ENCODE results near the gene WFDC5. TPM values are rescaled to one million over a fixed set of nuclear protein-coding genes. Genes with fewer than 3 reads are reported as not detected.
"Not testable (repeated sequence)": the region's sequence is repeated elsewhere in the genome, so short reads cannot be mapped to it uniquely, and the experiment has no call there.

WFDC5 gene
- total and polyA plus RNA-seq, 10 of the 15 experiments (the other 5 are each of a cell fraction or from before 2014, with no cell fraction given): 0.20 to 0.26 (median 0.21) TPM; not detected in 7

DNA sequence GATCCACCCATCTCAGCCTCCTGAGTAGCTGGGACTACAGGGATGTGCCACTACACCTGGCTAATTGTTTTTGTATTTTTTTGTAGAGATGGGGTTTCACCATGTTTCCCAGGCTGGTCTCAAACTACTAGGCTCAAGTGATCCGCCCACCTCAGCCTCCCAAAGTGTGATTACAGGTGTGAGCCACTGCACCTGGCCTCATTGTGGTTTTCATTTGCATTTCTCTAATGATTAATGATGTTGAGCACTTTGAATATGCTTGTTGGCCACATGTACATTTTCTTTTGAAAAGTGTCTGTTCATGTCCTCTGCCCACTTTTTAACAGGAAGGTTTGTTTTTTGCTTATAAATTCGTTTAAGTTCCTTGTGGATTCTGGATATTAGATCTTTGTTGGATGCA lies 51.9 kb downstream of the WFDC5 start:
- H2AFZ ChIP-seq (ENCODE audit: control insufficient read depth, low read depth, low read length); H3K4me1 ChIP-seq (ENCODE audit: control insufficient read depth, insufficient read depth, low read length); H3K27me3 ChIP-seq (replicated peaks in 1 of 2; ENCODE audit: control insufficient read depth in 2 of 2, insufficient read depth in 2 of 2, low read length in 1 of 2); H3K27ac ChIP-seq (ENCODE audit: control insufficient read depth, insufficient read depth); H3K4me3 ChIP-seq; H3K4me2 ChIP-seq (ENCODE audit: control insufficient read depth, insufficient read depth); intact Hi-C loops (cut with micrococcal nuclease; ENCODE audit: unreplicated experiment); ATAC-seq; BruUV-seq (replicated peaks); in situ Hi-C loops (cut with MboI); FAIRE-seq; POLR2A ChIA-PET; H4K20me1 ChIP-seq (ENCODE audit: control insufficient read depth, insufficient read depth); DNase-seq (ENCODE audit: low read depth, low spot score); H3K9ac ChIP-seq (ENCODE audit: control insufficient read depth, insufficient read depth, low read length); SMC1A ChIA-PET (ENCODE audit: uncharacterized antibody, unreplicated experiment); H3K9me3 ChIP-seq (replicated peaks; ENCODE audit: control insufficient read depth, insufficient read depth, low read length): not testable (repeated sequence)
- ChIA-PET CTCF (interaction anchor here (2.3 to 5.4 kb wide), 2 partner anchors 12 to 20 kb away, joined by 6 to 30 read pairs; no protein-coding TSS in a partner anchor), RAD21 (ENCODE audit: unreplicated experiment) (interaction anchor here (1.3 kb wide), 1 partner anchor 12 kb away, joined by 3 read pairs; no protein-coding TSS in a partner anchor)
- TF ChIP-seq NBN (IDR thresholded peaks at IDR 0.05) (peak; percentile 32; the same call in 1 of the 2 replicates), TCF12 (IDR thresholded peaks at IDR 0.05; ENCODE audit: low read depth, low read length) (0 out of 2 replicates have a peak, but pooled peaks have one; percentile 29), ATF7 (IDR thresholded peaks at IDR 0.05; ENCODE audit: low read depth) (peak; percentile 28; the same call in 1 of the 2 replicates), RUNX3 (IDR thresholded peaks at IDR 0.05; ENCODE audit: low read length) (0 out of 2 replicates have a peak, but pooled peaks have one; percentile 26), BHLHE40 (IDR thresholded peaks at IDR 0.05; ENCODE audit: borderline replicate concordance in 1 of 2, low read depth in 2 of 2, low read length in 1 of 2) (peak in 1 of 2 experiments; percentile 37; a peak in 1 of 4 replicates), TCF3 (IDR thresholded peaks at IDR 0.05; ENCODE audit: borderline replicate concordance, insufficient read depth, low read depth, low read length) (0 out of 2 replicates have a peak, but pooled peaks have one; percentile 31), MTA2 (IDR thresholded peaks at IDR 0.05; ENCODE audit: low read depth) (peak; percentile 37)
- TF ChIP-seq, protein P1, sequence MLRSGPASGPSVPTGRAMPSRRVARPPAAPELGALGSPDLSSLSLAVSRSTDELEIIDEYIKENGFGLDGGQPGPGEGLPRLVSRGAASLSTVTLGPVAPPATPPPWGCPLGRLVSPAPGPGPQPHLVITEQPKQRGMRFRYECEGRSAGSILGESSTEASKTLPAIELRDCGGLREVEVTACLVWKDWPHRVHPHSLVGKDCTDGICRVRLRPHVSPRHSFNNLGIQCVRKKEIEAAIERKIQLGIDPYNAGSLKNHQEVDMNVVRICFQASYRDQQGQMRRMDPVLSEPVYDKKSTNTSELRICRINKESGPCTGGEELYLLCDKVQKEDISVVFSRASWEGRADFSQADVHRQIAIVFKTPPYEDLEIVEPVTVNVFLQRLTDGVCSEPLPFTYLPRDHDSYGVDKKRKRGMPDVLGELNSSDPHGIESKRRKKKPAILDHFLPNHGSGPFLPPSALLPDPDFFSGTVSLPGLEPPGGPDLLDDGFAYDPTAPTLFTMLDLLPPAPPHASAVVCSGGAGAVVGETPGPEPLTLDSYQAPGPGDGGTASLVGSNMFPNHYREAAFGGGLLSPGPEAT (IDR thresholded peaks at IDR 0.05; ENCODE audit: low read depth): peak; percentile 40; the same call in 1 of the 2 replicates
- Histone ChIP-seq H3K79me2 (ENCODE audit: control insufficient read depth, insufficient read depth, low read length) (peaks cover 14% of the 10 kb centered on the region), H3K36me3 (ENCODE audit: control insufficient read depth in 2 of 2, insufficient read depth in 2 of 2, low read length in 1 of 2) (peaks cover 1 to 17% of the 10 kb centered on the region in 2 experiments; a peak in 3 of 4 replicates)
- 26% methylated on average over 2 of the region's 2 CpGs for WGBS (ENCODE audit: insufficient coverage, insufficient replicate concordance, low lambda C conversion rate, missing lambda C conversion rate)
